Measurements from ENCODE around the gene PNMA6E.

- TF ChIP-seq POLR2A (IDR thresholded peaks at IDR 0.05; ENCODE audit: low read length) (no peak), HES2 (IDR thresholded peaks at IDR 0.05) (no peak), CTCF (IDR thresholded peaks at IDR 0.05) (no peak), POLR2AphosphoS2 (conservative IDR thresholded peaks at IDR 0.05; ENCODE audit: low read length) (no peak), MAFK (IDR thresholded peaks at IDR 0.05; ENCODE audit: partially characterized antibody) (no peak), REST (IDR thresholded peaks at IDR 0.05) (no peak), ZNF302 (CRISPR knock-in tag; IDR thresholded peaks at IDR 0.05) (no peak), ATOH8 (CRISPR knock-in tag; IDR thresholded peaks at IDR 0.05; ENCODE audit: low read depth) (no peak), RNF2 (IDR thresholded peaks at IDR 0.05; ENCODE audit: borderline replicate concordance, low read depth) (no peak), KDM5A (IDR thresholded peaks at IDR 0.05) (no peak), MYC (IDR thresholded peaks at IDR 0.05; ENCODE audit: borderline replicate concordance, low read length) (no peak)
Measured at GRCh38 chrX:153349952-153350351, 51.2 kb downstream of the PNMA6E start.
